ENCODE measurements around the gene MSL3. TPM values are rescaled to one million over a fixed set of nuclear protein-coding genes. Genes with fewer than 3 reads are reported as not detected.

MSL3 gene
- total and polyA plus RNA-seq, 5 experiments from 2014 or later = 88.1 to 184 (median 113) TPM

DNA sequence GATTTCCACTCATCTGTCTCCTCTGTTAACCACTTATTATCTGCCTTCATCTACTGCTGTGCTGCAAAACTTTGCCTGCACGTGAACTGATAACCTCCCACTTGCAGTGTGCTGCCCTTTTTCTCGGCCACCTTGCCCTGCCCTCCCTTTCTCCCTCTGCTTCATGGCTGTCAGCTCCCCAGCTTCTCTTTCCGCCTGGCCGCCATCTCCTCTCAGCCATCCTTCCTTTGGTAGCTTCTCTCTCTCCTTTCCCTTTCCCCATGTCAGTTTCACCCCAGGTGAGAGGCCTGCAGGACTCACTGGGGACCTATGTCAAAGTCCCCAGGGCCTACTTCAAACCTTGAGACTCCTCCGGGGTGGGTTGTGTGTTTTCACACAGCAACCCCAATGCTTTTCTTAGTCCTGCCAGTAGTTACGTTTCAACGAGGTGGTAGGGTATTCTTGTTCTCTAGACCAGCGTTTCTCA, 6.6 kb downstream of the MSL3 start:
- no peaks in the 10 kb centered on the region for H3K9me3 Mint-ChIP-seq
- H3K4me3 Mint-ChIP-seq = peak overlapping the region; percentile 82 to 94 (median 86)
- peaks cover 39 to 72% (median 41%) of the 10 kb centered on the region in 3 donors for H3K36me3 Mint-ChIP-seq
- ATAC-seq = peak; percentile 6 to 11
- no peaks in the 10 kb centered on the region for H3K27me3 Mint-ChIP-seq
- DNase-seq = no peak
- H3K27ac Mint-ChIP-seq = peak overlapping the region; percentile 84 to 97 (median 93)
- POLR2A ChIA-PET = interaction anchor here (1.0 kb wide), 1 partner anchor 17 kb away, joined by 4 read pairs; no protein-coding TSS in a partner anchor
- H3K4me1 Mint-ChIP-seq = peaks cover 17 to 64% (median 54%) of the 10 kb centered on the region in 4 donors

DNA sequence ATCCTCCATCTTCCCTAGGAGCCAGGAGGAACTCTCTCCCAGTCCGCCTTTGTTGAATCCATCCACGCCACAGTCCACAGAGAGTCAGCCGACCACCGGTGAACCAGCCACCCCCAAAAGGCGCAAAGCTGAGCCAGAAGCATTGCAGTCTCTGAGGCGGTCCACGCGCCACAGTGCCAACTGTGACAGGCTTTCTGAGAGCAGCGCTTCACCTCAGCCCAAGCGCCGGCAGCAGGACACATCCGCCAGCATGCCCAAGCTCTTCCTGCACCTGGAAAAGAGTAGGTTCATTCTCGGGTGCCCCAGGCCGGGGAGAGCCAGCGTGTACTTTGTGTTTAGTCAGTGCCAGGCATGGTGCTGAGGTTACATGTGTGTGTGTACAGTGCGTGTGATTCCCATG, 7.4 kb downstream of the MSL3 start:
- H3K27me3 Mint-ChIP-seq = no peaks in the 10 kb centered on the region
- DNase-seq = no peak
- H3K9me3 Mint-ChIP-seq = no peaks in the 10 kb centered on the region
- peak overlapping the region; percentile 84 to 97 (median 93) for H3K27ac Mint-ChIP-seq
- H3K4me1 Mint-ChIP-seq = peaks cover 20 to 68% (median 60%) of the 10 kb centered on the region in 4 donors
- peak overlapping the region; percentile 82 to 94 (median 86) for H3K4me3 Mint-ChIP-seq
- peaks cover 39 to 76% (median 39%) of the 10 kb centered on the region in 3 donors for H3K36me3 Mint-ChIP-seq
- POLR2A ChIA-PET = interaction anchor here (3.1 kb wide), 1 partner anchor 7 kb away, joined by 25 read pairs; the partner anchor contains the start of gene MSL3
- no peak for ATAC-seq

DNA sequence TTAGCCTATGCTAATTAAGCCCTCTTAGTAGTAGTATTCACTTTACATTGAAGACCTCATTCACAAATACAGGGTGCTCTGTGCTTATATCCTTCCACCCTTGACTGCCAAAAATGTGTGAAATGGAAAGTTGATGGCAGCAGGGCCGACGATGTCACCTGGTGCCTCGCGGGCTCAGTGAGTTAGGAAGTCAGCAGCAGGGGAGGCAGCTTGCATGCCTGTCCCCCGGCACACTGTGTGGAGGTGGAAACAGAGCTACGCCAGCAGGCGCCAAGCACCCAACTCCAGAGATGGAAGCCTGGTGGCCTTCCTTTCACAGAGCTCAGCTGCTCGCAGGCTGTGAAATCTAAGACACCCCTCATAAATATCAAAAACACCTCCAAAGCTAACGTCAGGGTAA, 8.4 kb downstream of the MSL3 start:
- H3K36me3 Mint-ChIP-seq = peaks cover 32 to 72% (median 32%) of the 10 kb centered on the region in 3 donors
- peak; percentile 56 to 61 for ATAC-seq
- H3K27ac Mint-ChIP-seq = peak overlapping the region; percentile 80 to 97 (median 93)
- peaks cover 21 to 69% (median 60%) of the 10 kb centered on the region in 4 donors for H3K4me1 Mint-ChIP-seq
- peak overlapping the region; percentile 82 to 94 (median 86) for H3K4me3 Mint-ChIP-seq
- POLR2A ChIA-PET = interaction anchor here (3.1 kb wide), 1 partner anchor 8 kb away, joined by 25 read pairs; the partner anchor contains the start of gene MSL3
- DNase-seq = peak in 6 of 10 donors; percentile 21 to 46 (median 28)
- no peaks in the 10 kb centered on the region for H3K9me3 Mint-ChIP-seq
- H3K27me3 Mint-ChIP-seq = no peaks in the 10 kb centered on the region

DNA sequence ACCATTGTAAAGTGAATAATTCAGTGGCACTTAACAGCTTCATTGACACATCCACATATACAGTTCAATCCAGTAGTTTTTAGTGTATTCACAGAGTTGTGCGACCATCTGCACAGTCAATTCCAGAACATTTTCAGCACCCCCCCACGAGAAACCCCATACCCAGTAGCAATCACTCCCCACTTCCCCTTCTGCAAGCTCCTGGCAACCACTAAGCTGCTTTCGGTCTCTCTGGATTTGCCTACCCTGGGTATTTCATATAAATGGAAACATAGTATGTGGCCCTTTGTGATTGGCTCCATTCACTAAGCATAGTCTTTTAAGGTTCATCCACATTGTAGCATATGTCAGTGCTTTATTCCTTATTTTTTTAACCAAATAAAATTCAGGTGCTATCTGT, 10.0 kb downstream of the MSL3 start:
- peaks cover 21 to 65% (median 56%) of the 10 kb centered on the region in 4 donors for H3K4me1 Mint-ChIP-seq
- POLR2A ChIA-PET = interaction anchor here (3.1 kb wide), 1 partner anchor 10 kb away, joined by 25 read pairs; the partner anchor contains the start of gene MSL3
- no peaks in the 10 kb centered on the region for H3K9me3 Mint-ChIP-seq
- no peaks in the 10 kb centered on the region for H3K27me3 Mint-ChIP-seq
- peak overlapping the region; percentile 53 to 96 (median 84) for H3K27ac Mint-ChIP-seq
- peaks cover 21 to 68% (median 24%) of the 10 kb centered on the region in 3 donors for H3K36me3 Mint-ChIP-seq
- no peak for ATAC-seq
- DNase-seq = no peak
- H3K4me3 Mint-ChIP-seq = peak overlapping the region in 7 of 10 donors; percentile 21 to 63 (median 50)

DNA sequence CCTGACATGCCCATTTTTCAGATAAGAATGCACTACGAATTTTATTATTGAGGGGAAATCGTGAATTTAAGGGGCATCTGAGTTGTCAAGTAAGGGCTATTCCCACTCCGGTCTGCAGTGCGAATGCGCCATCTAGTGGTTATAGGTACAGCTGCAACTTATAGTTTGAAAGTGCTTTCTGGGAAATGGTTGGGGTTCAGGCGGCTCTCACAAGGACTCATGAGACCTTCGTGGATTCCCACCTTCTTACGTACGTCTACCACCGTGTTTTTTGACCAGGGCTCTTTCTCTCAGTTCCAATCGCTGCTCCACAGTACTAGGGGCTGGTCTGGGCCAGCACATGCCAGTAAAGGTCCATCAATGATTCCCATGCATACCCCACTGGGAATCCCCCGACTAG, 12.3 kb downstream of the MSL3 start:
- peak overlapping the region; percentile 55 to 93 (median 84) for H3K27ac Mint-ChIP-seq
- peak in 8 of 10 donors; percentile 18 to 76 (median 65) for DNase-seq
- H3K4me3 Mint-ChIP-seq = no peak overlapping the region
- ATAC-seq = peak; percentile 53 to 64
- H3K27me3 Mint-ChIP-seq = no peaks in the 10 kb centered on the region
- peaks cover 3 to 64% (median 6%) of the 10 kb centered on the region in 3 donors for H3K36me3 Mint-ChIP-seq
- peaks cover 7 to 49% (median 39%) of the 10 kb centered on the region in 4 donors for H3K4me1 Mint-ChIP-seq
- no peaks in the 10 kb centered on the region for H3K9me3 Mint-ChIP-seq
- POLR2A ChIA-PET = interaction anchor here (0.5 to 4.0 kb wide), 3 partner anchors 10 to 18 kb away, joined by 3 to 29 read pairs (median 4); partner anchors contain the start of gene MSL3

DNA sequence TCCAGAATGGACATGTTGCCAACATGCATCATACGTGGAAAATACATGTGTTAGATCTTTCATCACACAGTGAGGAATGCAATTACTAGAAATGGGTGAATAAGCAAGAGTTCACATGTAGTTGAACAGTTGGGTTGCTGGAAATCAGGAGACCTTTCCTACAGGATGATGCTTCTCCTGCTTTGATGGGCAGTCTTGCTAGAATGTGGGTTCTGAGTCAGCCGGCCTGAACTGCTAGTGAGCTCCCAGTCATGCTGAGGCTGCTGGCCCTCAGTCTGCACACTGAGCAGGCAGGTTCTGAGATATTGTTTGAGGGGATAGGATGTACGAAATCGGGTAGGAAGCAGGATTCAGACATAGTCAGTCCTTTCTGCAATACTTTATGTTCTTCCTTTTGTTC, 20.2 kb downstream of the MSL3 start:
- Mint-ChIP-seq H3K4me3 (no peak overlapping the region), H3K27me3 (no peaks in the 10 kb centered on the region), H3K9me3 (peaks cover 0 to 2% (median 0%) of the 10 kb centered on the region in 9 donors), H3K36me3 (peaks cover 0 to 36% (median 9%) of the 10 kb centered on the region in 3 donors), H3K4me1 (peaks cover 2 to 12% (median 9%) of the 10 kb centered on the region in 4 donors), H3K27ac (peak overlapping the region in 2 of 10 donors; percentile 63 to 75)
- no peak for ATAC-seq
- no peak for DNase-seq
- POLR2A ChIA-PET = no interaction called here

DNA sequence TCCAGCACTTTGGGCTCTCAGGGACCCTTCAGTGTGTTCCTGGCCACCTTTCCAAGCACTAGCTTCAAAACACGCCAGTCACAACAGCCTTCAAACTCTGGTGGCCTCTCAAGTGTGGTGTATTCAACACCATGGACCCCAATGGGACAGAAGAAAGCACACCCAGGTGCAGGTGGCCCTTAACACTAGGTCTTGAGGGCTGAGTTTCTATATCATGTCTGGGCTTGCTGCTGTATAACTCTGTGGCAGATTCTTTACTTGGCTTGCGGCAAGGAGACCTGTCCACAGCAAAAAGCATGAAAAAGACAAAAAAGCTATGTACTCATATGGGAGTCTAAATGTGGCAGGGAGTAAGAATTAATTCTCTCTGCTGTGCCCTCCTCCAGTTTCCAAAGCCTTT, 23.1 kb downstream of the MSL3 start:
- H3K27ac Mint-ChIP-seq = peak overlapping the region in 1 of 10 donors; percentile 53
- ATAC-seq = no peak

DNA sequence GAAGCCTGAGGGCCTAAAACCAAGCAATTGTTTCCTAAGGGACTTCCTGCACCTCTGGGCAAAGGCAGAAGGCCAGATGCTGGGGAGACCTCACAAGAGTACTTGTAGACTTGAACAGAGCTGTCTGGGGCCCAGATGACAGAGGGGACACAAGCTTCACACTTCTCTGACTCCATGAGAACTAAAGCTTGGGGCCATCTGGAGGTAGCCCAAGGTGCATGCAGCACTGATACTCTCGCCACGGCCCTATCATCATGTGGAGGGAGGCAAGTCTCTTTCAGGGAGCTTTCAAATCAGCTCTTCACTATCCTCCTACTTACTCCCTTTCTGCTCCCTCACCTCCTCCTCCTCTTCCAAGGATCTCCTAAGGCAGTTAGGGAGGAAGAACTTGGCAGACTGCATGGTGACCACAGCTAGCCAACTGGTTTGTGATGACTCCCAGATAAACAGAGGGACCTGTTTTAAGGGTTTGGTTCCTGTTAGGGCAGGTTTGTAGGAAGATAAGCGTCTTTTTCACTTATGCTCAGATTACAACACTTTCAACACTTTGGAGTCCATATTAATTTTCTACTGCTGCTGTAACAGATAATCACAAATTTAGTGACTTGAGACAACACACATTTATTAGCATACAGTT, 23.8 kb downstream of the MSL3 start:
- peaks cover 0 to 7% (median 0%) of the 10 kb centered on the region in 3 donors for H3K36me3 Mint-ChIP-seq
- POLR2A ChIA-PET = interaction anchor here (1.3 kb wide), 1 partner anchor 17 kb away, joined by 4 read pairs; no protein-coding TSS in a partner anchor
- H3K9me3 Mint-ChIP-seq = peaks cover 0 to 2% (median 0%) of the 10 kb centered on the region in 9 donors
- no peak for DNase-seq
- H3K4me1 Mint-ChIP-seq = peaks cover 0 to 7% (median 5%) of the 10 kb centered on the region in 4 donors
- peak overlapping the region in 1 of 10 donors; percentile 12 for H3K27ac Mint-ChIP-seq
- no peak for ATAC-seq
- H3K27me3 Mint-ChIP-seq = no peaks in the 10 kb centered on the region
- H3K4me3 Mint-ChIP-seq = no peak overlapping the region

More for the DNA sequence above, 23.1 kb downstream of the MSL3 start:
- no peak overlapping the region for H3K4me3 Mint-ChIP-seq
- DNase-seq = no peak
- no peaks in the 10 kb centered on the region for H3K27me3 Mint-ChIP-seq
- H3K36me3 Mint-ChIP-seq = peaks cover 0 to 13% (median 0%) of the 10 kb centered on the region in 3 donors
- peaks cover 0 to 2% (median 0%) of the 10 kb centered on the region in 9 donors for H3K9me3 Mint-ChIP-seq
- POLR2A ChIA-PET = interaction anchor here (1.3 kb wide), 1 partner anchor 17 kb away, joined by 4 read pairs; no protein-coding TSS in a partner anchor
- H3K4me1 Mint-ChIP-seq = peaks cover 0 to 2% (median under 1%) of the 10 kb centered on the region in 4 donors

DNA sequence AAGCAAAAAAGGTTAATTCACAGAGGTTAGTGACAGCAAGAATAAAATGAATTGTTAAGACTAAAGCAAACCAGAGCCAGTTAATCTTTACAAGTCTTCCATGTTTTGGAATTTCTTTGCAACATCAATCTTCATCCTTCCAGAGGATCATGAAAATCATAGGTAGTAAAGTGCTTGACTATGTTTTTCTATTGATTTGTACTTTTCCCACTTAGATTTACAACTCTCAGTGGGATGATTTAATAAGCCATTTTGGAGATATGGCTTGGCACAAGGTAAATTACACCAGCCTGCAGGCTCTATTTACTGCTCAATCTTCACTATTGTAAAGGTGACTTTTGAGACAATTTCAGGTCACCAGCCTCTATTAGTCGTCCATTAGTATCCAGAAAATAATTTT, 26.5 kb downstream of the MSL3 start:
- no peak for DNase-seq
- no peak overlapping the region for H3K4me3 Mint-ChIP-seq
- H3K4me1 Mint-ChIP-seq = peaks cover 0 to 18% (median 15%) of the 10 kb centered on the region in 4 donors
- POLR2A ChIA-PET = no interaction called here
- H3K9me3 Mint-ChIP-seq = no peaks in the 10 kb centered on the region
- no peak for ATAC-seq
- H3K27me3 Mint-ChIP-seq = no peaks in the 10 kb centered on the region
- no peak overlapping the region for H3K27ac Mint-ChIP-seq
- no peaks in the 10 kb centered on the region for H3K36me3 Mint-ChIP-seq

DNA sequence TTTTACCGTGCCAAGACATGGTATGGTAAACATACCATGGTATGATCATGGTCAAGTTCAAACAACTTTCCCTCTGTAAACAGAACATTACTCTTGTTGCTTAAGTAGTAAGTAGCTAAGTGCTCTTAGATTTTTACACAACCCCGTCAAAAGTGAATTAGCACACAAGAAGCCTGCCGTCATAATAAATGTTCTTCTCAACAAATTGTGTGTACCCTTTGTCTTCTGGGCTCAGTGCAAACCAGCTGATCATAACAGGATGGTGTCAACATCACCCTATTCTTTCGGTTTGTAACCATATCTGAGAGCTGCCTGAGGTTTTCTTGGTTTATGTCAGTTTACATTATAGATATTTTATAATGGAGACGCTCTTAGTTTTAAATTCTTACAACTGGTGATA, 28.8 kb downstream of the MSL3 start:
- H3K4me3 Mint-ChIP-seq = peak overlapping the region; percentile 42 to 81 (median 68)
- no peaks in the 10 kb centered on the region for H3K27me3 Mint-ChIP-seq
- ATAC-seq (peak; percentile 68 to 84), DNase-seq (peak in 1 of 10 donors; percentile 40)
- no peaks in the 10 kb centered on the region for H3K9me3 Mint-ChIP-seq
- peak overlapping the region in 7 of 10 donors; percentile 49 to 87 (median 79) for H3K27ac Mint-ChIP-seq
- peaks cover 2 to 24% (median 21%) of the 10 kb centered on the region in 4 donors for H3K4me1 Mint-ChIP-seq
- POLR2A ChIA-PET = no interaction called here
- H3K36me3 Mint-ChIP-seq = no peaks in the 10 kb centered on the region

DNA sequence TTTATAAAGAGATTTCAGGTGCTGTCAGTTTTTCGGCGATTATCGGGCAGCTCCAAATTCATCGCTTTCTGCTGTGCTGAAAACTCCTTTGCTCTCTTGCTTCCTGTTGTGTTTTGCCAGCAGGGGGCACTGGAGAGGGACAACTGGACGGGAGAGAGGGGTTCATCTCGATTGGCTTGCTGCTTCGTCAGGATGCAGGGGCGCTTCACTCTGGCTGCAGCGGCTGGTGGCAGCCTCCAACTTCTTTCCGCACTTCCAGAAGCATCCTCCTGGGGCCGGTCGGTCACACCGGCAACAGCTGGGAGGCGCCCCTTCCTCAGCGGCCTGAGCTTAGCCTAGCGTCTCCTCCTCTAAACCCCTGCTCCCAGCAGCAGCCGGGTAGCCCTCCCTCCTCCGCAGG, 29.5 kb downstream of the MSL3 start:
- Mint-ChIP-seq H3K36me3 (no peaks in the 10 kb centered on the region), H3K27ac (peak overlapping the region in 8 of 10 donors; percentile 37 to 87 (median 76)), H3K27me3 (no peaks in the 10 kb centered on the region), H3K9me3 (no peaks in the 10 kb centered on the region), H3K4me3 (peak overlapping the region; percentile 66 to 85 (median 72)), H3K4me1 (peaks cover 2 to 29% (median 24%) of the 10 kb centered on the region in 4 donors)
- DNase-seq = peak; percentile 44 to 86 (median 64)
- POLR2A ChIA-PET = interaction anchor here (0.7 kb wide), 1 partner anchor 17 kb away, joined by 3 read pairs; no protein-coding TSS in a partner anchor
- peak; percentile 80 to 81 for ATAC-seq

DNA sequence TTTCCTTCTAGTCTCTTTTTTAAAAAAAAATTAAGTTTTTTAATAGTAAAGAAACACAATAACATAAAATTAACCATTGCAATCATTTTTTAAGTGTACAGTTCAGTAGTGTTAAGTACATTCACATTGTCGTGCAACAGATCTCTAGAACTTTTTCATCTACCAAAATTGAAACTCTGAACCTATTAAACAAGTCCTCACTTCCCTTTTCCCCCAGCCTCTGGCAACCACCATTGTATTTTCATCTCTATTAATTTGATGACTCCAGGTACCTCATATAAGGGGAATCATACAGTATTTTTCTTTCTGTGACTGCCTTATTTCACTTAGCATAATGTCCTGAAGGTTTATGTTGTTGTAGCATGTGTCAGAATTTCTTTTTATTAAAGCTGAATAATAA, 31.8 kb downstream of the MSL3 start:
- Mint-ChIP-seq H3K9me3 (no peaks in the 10 kb centered on the region), H3K27ac (no peak overlapping the region), H3K27me3 (no peaks in the 10 kb centered on the region), H3K4me3 (no peak overlapping the region), H3K36me3 (no peaks in the 10 kb centered on the region), H3K4me1 (peaks cover 12 to 49% (median 45%) of the 10 kb centered on the region in 4 donors)
- ATAC-seq (no peak), DNase-seq (no peak)
- POLR2A ChIA-PET = no interaction called here

Measured in naive thymus-derived CD8-positive, alpha-beta T cell (primary cell).